Activated CD8-positive, alpha-beta memory T cell treated with anti-CD3 and anti-CD28 coated beads, Interleukin-2, amount 50 U/mL, for 1 hour (primary cell): Measurements from ENCODE around the gene BASP1.
"Not testable (repeated sequence)": the region's sequence is repeated elsewhere in the genome, so short reads cannot be mapped to it uniquely, and the experiment has no call there.

ENCODE experiments used
- DNase-seq: peaks from one replicate; pipeline ENCODE4 v3.0.0-alpha.2; 2020; ENCODE audit errors: extremely low read depth

Gene BASP1

DNA sequence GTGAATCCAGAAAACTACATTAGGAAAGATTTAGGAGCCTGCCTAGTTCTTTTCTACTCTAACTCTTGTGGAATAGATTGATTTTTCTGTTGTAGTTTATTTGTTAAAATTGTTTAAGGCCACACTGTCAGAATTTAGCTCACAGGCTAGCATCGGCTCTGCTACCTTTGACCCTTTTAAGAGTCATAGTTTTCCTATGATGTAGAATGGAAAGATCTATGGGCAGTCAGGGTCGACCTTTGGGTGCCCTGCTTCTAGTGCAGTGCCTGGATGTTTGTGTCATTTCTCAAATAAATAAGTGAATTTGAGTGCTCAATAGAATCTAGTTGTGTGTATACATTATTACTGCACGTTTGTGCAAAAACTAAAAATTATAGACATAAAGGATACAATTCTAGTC is 38.7 kb downstream of the BASP1 start:
- DNase-seq = no peak

DNA sequence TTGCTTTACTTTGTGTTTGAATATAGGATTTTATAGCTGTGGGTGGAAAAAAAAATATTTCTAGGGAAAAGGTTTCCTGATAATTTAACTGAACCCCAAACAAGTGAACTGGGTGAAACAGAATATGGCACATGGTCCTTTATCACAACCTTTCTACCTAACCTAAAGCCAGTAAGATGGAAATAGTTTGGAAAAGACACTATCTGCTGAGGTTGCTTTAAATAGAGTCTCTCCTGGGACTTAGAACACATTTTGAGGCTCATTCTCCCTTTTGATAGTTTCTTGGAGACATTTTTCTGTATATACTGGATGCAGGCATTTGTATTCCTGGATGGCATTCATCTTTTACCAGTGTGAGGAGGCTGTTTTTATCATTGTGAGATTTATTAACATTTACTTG is 39.4 kb downstream of the BASP1 start:
- no peak for DNase-seq

DNA sequence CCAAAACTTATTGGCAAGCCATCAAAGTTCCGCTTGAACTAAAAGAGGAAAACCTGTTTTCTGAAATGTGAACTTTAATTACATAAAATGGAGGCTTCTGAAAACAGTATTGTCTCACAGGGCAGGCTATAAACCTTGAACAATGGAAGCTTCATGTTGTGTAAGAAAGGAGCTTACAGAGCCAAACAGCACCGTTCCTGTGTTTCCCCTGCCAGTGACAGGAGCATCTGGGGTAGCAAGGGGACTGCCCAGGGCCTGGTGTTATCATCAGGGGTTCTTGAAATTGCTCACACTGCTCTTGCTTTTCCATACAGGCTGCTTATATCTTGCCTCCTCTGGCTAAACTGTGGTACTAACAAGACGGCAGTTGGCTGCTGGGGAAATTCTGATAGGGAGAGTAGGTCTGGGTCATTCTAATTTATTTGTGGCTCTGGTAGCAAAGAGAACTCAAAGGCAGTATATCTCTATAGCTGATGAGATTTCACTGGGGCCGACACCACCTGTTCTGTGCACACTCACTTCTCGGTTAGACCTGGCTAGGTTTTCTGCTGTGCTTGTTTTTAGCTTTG is 40.4 kb downstream of the BASP1 start:
- DNase-seq = no peak

DNA sequence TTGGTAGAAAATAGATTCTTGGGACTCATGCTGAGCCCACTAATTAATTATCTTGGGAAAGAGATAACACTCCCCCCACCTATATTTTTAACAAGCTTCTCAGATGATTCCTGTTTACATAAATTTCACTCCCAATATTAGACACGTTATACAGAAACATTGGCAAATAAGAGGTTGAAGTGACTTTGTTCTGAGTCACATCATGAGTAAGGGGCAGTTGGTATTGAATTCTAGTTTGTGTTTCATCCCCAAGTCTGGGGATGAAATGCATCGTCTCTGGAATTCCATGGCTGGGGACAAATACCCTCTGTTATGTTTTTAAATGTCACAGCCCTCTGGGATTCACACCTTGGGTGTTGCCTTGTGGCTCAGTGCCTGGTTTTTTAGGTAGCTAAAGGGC is 41.0 kb downstream of the BASP1 start:
- no peak for DNase-seq

DNA sequence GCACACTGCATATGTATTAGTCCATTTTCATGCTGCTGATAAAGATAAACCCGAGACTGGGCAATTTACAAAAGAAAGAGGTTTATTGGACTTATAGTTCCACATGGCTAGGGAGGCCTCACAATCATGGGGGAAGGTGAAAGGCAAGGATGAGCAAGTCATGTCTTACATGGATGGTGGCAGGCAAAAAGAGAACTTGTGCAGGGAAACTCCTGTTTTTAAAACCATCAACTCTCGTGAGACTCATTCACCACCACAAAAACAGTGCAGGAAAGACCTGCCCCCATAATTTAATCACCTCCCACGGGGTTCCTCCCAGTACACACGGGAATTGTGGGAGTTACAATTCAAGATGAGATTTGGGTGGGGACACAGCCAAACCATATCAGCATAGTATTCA is 41.6 kb downstream of the BASP1 start:
- not testable (repeated sequence) for DNase-seq

DNA sequence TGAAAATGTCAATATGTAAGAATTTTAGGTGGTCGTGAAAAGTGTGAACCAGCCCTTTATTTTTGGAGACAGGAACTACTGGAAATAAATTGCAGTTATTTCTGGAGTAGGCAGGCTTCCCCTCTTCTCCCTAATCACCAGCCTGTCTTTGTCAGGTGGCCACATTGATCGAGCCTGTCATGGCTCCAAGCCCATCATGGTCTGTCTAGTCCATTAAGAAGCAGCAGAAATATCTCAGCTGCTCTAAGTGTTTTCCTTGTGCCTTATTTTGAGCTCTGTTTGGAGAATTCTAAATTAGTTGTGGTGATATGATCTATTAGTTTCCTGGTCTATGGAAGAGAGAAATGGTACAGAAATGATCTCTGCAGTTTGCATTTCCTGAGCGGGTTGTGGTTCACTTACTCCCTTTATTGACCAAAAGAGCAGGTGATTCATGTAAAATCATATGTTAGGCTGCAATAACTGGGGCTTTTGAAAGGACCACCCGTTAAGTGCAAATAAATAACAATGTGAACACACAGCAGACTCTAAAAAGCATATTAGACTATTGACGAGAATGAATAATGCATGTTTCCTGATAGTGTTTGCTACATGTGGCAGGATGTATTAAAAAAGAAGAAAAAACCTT is 42.3 kb downstream of the BASP1 start:
- DNase-seq = no peak

DNA sequence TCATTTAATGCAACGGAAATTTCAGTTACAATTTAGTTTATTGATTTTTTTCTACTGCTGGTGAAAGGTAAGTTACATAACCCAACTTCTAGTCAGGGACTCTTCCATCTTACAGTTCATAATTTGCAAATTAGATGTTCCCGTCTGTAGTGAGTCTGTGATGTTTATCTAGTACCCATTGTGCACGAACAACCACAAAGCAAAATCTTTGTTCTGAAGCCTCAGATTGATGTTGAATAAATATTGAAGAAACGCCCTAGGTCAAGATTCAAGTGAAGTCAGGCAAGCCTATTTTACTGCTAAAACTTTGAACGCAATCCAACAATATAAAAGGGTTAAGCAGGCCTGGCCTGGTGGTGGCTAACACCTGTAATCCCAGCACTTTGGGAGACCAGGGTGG is 43.1 kb downstream of the BASP1 start:
- no peak for DNase-seq

DNA sequence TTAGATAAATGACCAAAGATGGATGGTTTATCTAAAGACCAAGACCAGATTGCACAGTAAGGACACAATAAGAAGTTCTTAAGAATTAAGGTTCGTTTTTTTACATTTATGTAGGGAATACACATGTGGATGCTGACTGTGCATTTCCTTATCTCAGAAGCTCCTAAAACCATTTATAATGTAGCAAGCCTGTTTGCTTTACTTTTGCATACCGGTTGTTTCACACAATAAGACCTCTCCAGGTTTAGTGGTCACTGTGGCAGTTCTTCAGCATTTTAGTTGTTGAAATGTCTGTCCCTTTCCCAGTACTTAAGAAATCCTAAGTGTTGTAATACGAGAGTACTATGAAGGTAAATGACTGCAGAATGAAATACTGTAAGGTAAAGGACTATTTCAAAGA is 43.6 kb downstream of the BASP1 start:
- no peak for DNase-seq

DNA sequence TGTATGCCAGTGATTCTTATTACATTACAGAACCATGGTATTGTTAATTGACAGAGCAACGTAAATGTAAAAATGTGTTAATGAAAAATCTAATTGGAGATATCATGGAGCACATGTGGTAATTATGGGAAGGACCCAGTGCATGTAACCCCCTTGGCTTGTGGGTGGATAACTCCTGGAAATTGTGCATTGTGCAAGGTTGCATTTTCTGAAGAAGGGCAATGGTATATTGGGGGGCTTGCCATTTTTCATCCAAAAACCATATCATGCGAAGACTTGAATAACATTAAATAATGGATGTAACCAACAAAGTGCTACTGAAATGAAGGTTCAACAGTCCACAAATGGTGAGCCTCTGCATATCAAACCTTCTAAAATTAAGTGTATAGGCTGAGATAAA is 47.6 kb downstream of the BASP1 start:
- DNase-seq = no peak

DNA sequence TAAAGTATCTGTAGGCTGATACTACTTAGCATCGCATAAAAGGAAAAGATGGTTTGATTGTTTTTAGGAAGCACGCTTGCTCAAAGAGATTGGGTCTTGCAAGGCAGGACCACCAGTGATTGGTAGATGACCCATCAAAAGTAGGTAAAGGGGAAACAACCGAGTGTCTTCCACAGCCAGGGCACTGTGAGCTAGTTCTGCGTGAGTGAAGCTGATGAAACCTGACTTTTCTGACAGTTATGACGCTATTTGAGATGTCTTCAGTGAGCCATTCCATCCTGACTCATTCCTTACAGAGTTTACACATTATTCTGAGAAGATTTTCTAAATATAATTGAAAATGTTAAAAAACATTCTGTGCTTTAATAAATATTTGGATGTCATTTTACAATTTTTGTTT is 49.7 kb downstream of the BASP1 start:
- DNase-seq = no peak

DNA sequence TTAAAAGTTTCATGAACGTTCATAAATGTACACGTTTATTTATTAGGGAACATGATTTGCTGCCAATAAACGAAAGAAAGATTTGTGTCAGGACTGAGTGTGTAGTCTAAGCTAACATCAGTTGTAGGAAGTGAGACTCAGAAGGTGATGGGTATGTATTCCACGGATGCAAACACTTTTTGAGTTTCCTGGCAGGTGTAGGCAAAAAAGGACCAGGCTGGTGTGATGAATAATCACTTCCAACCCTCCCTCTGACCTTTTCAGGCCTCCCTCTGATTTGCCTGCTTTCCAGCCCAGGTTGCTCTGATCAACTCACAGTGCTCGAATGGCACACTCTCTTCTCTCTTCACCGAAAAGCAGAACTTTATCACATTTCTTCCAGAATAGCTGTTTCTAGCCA is 51.8 kb downstream of the BASP1 start:
- no peak for DNase-seq

DNA sequence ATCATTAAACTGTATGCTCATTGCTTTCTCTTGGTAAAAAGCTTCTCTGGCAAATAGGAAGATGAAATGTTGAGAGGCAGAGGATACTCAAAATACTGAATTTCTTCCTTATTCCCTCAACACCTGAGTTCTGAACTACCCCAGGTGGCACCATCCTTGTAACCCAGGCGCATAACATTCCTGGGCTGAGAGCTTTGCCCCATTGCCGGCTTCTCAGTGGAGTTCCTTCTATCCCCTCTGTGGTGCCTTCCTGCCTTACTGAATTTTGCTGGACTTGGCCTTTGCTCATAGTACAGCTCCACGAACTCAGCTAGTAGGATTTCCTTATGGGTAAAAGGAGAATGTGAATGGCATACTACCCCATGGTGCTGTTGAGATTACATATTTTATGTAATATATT is 54.7 kb downstream of the BASP1 start:
- no peak for DNase-seq

DNA sequence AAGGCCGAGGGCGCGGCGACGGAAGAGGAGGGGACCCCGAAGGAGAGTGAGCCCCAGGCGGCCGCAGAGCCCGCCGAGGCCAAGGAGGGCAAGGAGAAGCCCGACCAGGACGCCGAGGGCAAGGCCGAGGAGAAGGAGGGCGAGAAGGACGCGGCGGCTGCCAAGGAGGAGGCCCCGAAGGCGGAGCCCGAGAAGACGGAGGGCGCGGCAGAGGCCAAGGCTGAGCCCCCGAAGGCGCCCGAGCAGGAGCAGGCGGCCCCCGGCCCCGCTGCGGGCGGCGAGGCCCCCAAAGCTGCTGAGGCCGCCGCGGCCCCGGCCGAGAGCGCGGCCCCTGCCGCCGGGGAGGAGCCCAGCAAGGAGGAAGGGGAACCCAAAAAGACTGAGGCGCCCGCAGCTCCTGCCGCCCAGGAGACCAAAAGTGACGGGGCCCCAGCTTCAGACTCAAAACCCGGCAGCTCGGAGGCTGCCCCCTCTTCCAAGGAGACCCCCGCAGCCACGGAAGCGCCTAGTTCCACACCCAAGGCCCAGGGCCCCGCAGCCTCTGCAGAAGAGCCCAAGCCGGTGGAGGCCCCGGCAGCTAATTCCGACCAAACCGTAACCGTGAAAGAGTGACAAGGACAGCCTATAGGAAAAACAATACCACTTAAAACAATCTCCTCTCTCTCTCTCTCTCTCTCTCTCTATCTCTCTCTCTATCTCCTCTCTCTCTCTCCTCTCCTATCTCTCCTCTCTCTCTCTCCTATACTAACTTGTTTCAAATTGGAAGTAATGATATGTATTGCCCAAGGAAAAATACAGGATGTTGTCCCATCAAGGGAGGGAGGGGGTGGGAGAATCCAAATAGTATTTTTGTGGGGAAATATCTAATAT is 58.1 kb downstream of the BASP1 start:
- DNase-seq = no peak

DNA sequence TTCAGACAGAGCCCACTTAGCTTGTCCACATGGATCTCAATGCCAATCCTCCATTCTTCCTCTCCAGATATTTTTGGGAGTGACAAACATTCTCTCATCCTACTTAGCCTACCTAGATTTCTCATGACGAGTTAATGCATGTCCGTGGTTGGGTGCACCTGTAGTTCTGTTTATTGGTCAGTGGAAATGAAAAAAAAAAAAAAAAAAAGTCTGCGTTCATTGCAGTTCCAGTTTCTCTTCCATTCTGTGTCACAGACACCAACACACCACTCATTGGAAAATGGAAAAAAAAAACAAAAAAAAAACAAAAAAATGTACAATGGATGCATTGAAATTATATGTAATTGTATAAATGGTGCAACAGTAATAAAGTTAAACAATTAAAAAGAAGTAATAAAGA is 59.0 kb downstream of the BASP1 start:
- DNase-seq = no peak

DNA sequence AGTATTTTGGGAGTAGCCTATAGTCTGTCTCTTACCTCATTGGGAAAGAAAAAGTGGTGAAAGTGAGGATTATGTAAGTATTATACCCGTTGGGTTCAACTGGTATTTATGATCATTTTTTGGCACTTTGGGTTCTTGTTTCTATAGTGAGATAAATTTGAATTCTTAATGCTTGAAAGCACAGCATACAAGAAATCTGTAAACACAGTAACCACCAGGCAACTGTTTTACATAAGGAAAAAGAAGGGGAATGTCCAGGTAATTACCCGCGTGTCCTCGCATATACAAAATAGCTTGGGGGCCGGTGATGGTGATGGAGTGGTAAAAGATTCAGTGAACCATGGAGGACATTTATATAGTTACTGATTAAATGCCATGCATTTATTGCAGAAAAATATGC is 60.5 kb downstream of the BASP1 start:
- no peak for DNase-seq

DNA sequence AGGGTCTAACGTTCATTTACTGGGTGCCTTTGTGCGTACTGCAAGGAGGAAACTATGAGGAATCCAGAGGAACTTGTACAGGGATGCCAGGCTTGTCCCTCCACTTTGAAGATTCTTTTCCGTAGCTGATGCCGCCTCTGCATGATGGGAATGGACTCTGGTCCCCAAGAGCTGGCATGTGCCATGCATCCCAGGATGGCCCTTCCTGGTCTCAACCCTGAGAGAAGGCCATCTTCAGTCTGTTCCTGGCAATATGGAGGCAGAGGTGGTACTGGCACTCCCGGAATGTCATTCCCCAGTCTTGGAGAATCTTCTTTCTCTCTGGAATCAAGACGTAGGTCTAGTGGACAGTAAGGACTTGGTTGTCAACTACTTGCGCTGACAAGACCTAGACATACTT is 61.5 kb downstream of the BASP1 start:
- DNase-seq = no peak

DNA sequence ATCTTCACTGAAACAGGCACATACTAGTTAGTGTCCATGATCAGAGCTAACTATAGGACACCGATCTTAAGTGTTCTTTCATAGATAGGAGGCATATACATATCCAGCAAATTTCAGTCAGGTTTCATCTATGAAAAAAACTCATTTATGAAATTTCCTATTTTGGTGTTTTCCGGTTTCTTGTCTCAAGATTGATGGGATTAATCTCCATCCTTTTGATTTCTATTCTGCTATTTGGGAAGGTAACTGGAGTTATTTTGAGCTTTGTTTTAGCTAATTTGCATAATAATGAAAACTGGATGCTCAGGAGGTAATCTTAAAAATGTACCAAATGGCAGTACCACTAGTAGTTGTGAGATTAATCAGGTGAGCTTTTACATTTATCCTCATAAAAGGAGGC is 62.1 kb downstream of the BASP1 start:
- DNase-seq = no peak

DNA sequence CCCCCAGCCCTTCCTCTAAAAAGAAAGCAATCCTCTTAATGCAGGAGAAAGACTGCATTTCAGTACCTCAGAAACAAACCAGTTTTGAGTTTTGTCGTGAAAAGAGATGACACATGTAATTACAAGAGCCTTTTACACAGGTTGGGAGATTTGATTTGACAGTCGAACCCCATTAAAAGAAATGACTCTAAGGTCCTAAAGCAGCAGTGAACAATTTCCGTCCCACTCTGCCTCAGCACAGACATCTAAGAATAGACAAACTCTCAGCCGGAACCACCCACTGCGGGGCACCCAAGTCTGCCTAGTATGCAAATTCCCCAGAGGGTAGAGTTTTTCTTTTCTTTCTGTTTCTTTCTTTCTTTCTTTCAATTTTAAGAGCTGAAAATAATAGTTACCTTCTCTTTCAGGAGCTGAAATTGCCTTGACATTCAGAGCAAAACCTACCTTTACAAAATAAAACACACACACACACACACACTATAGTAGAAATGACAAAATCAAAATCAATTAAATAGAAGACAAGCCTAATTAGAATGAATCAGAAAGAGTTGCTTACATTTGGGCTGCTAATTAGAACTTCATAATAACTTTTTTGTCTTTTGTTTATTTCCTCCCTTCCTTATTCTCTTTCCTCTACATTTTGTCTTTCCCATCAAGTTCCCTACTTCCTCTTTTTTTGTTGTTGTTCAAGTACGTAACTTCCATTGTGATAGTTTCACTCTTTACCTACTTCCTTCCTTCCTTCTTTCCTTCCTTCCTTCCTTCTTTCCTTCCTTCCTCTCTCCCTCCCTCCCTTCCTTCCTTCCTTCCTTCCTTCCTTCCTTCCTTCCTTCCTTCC is 65.1 kb downstream of the BASP1 start:
- DNase-seq = no peak

DNA sequence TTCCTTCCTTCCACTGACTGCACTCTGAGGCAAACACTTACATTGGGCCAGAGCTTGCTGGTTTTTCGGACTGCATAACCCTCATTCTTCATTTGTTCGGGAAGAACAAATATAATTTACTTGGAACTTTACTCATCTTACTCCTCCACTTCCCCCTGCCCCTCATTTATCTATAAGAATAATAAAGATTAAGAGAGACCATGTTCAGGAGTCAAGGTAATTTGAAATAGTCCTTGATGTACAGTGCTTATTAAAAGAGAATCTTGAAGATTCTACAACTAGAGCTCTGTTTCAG is 65.6 kb downstream of the BASP1 start:
- no peak for DNase-seq

DNA sequence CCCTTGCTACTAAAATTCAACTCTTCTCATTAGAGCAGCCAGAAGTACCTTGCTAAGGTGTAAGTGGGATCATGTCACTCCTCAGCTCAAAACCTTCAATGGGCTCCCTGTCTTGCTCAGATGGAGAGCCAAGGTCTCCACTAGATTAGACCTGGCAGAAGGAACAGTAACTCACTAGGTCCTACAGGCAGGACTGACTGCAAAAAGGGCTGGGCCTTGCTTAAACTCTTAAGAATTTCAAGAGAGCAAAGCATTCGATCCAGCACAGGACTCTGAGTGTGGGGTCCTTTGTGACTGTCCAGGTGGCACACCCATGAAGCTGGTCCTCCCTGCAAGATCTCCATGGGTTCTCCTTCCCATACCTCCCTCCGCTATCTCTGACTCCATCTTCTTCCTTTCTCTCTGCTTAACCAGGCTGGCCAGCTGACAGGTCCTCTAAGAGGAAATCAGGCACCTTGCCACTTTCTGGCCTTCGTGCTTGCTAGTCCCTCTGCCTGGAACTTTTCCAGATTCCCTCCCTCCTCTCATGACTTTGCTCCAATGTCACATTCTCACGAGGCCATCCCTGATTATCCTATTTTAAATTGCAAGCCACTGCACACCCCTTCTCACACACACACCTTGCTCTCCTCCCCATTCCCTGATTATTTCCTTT is 70.2 kb downstream of the BASP1 start:
- no peak for DNase-seq

DNA sequence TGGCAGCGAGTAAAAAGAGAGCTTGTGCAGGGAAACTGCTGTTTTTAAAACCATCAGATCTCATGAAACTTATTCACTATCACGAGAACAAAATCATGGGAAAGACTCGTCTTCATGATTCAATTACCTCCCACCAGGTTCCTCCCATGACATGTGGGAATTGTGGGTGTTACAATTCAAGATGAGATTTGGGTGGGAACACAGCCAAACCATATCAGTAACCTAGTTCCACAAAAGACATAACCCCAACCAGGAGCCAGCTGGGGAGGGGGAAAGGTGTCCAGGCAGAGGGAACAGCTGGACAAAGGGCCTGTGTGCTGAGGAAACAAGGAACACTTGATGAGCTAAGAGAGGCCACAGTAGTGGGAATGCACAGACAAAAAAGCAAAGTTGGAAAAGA is 71.1 kb downstream of the BASP1 start:
- DNase-seq = no peak
